Measurements from ENCODE around the gene LRP1-AS. TPM values are rescaled to one million over a fixed set of nuclear protein-coding genes. Genes with fewer than 3 reads are reported as not detected.
"Not testable (repeated sequence)": the region's sequence is repeated elsewhere in the genome, so short reads cannot be mapped to it uniquely, and the experiment has no call there.

LRP1-AS gene
- total RNA-seq, 1 donor from 2014 or later, result not detected

- ATAC-seq (ENCODE audit: poor library complexity) (no peak), DNase-seq (peak; percentile 46)
- intact Hi-C loops (cut with DNase I), result no loop called here
These were observed 17.5 kb downstream of the LRP1-AS start for GRCh38 chr12:57129889-57130288.

GRCh38 chr12:57129321-57129842 lies 18.0 kb downstream of the LRP1-AS start:
- DNase-seq (peak; percentile 48), ATAC-seq (ENCODE audit: poor library complexity) (no peak)
- intact Hi-C loops (cut with DNase I), result no loop called here

GRCh38 chr12:57128519-57129247 lies 18.7 kb downstream of the LRP1-AS start:
- ATAC-seq (ENCODE audit: poor library complexity) (no peak), DNase-seq (peak; percentile 44)
- intact Hi-C loops (cut with DNase I), result no loop called here

GRCh38 chr12:57127726-57128518 lies 19.5 kb downstream of the LRP1-AS start, which contains the start of gene LRP1:
LRP1 (plus strand) TSS chr12:57128483; CDS start chr12:57128965, 482 bp downstream.
- intact Hi-C loops (cut with DNase I), result no loop called here

GRCh38 chr12:57127101-57127725 lies 20.2 kb downstream of the LRP1-AS start:
- intact Hi-C loops (cut with DNase I), result no loop called here

More at GRCh38 chr12:57127726-57128518, 19.5 kb downstream of the LRP1-AS start, which contains the start of gene LRP1:
- ATAC-seq (ENCODE audit: poor library complexity) (peak; percentile 82), DNase-seq (peak; percentile 90)

GRCh38 chr12:57126561-57126960 lies 20.9 kb downstream of the LRP1-AS start:
- DNase-seq (no peak), ATAC-seq (ENCODE audit: poor library complexity) (no peak)
- intact Hi-C loops (cut with DNase I), result no loop called here

More at GRCh38 chr12:57127101-57127725, 20.2 kb downstream of the LRP1-AS start:
- ATAC-seq (ENCODE audit: poor library complexity) (peak; percentile 71), DNase-seq (peak; percentile 87)

- DNase-seq (peak; percentile 23), ATAC-seq (ENCODE audit: poor library complexity) (no peak)
- intact Hi-C loops (cut with DNase I), result no loop called here
These were observed 21.4 kb downstream of the LRP1-AS start for GRCh38 chr12:57126061-57126460.

- peak; percentile 63 for DNase-seq
- intact Hi-C loops (cut with DNase I), result loop anchor here (2.0 kb wide), 1 partner anchor 52 kb away; no protein-coding TSS in a partner anchor
- peak; percentile 15 for ATAC-seq (ENCODE audit: poor library complexity)
These were observed 23.1 kb downstream of the LRP1-AS start for GRCh38 chr12:57124261-57124877.

GRCh38 chr12:57123813-57124212 lies 23.6 kb downstream of the LRP1-AS start:
- DNase-seq (no peak), ATAC-seq (ENCODE audit: poor library complexity) (no peak)
- intact Hi-C loops (cut with DNase I), result loop anchor here (2.0 kb wide), 1 partner anchor 53 kb away; no protein-coding TSS in a partner anchor

GRCh38 chr12:57120718-57121117 lies 26.7 kb downstream of the LRP1-AS start:
- intact Hi-C loops (cut with DNase I); ATAC-seq (ENCODE audit: poor library complexity): not testable (repeated sequence)
- DNase-seq, result peak; percentile 19

GRCh38 chr12:57119294-57120085 lies 27.9 kb downstream of the LRP1-AS start:
- ATAC-seq (ENCODE audit: poor library complexity), result peak; percentile 9
- intact Hi-C loops (cut with DNase I), result loop anchor here (10.0 kb wide), 1 partner anchor 365 kb away; the partner anchor contains the start of gene PRIM1
- peak; percentile 30 for DNase-seq

- ATAC-seq (ENCODE audit: poor library complexity), result peak; percentile 69
- intact Hi-C loops (cut with DNase I), result loop anchor here (10.0 kb wide), 1 partner anchor 364 kb away; the partner anchor contains the start of gene PRIM1
- peak; percentile 59 for DNase-seq
These were observed 28.6 kb downstream of the LRP1-AS start for GRCh38 chr12:57118711-57119271.

GRCh38 chr12:57116580-57117281 lies 30.7 kb downstream of the LRP1-AS start:
- DNase-seq (no peak), ATAC-seq (ENCODE audit: poor library complexity) (no peak)
- intact Hi-C loops (cut with DNase I), result loop anchor here (10.0 kb wide), 1 partner anchor 362 kb away; the partner anchor contains the start of gene PRIM1

GRCh38 chr12:57112492-57113294 lies 34.7 kb downstream of the LRP1-AS start:
- DNase-seq (peak; percentile 22), ATAC-seq (ENCODE audit: poor library complexity) (no peak)
- intact Hi-C loops (cut with DNase I), result loop anchor here (1.0 to 10.0 kb wide), 2 partner anchors 43 to 358 kb away; partner anchors contain the start of gene PRIM1

- peak; percentile 89 for DNase-seq
- peak; percentile 79 for ATAC-seq (ENCODE audit: poor library complexity)
- intact Hi-C loops (cut with DNase I), result loop anchor here (10.0 kb wide), 1 partner anchor 356 kb away; the partner anchor contains the start of gene PRIM1
These were observed 36.2 kb downstream of the LRP1-AS start, which contains the start of gene STAT6 for GRCh38 chr12:57111031-57111734. STAT6 (minus strand) TSS chr12:57111362; CDS start chr12:57108278, 3,084 bp downstream.
